Keratinocyte (primary cell): Measurements from ENCODE around the gene NTSR1. TPM values are rescaled to one million over a fixed set of nuclear protein-coding genes. Genes with fewer than 3 reads are reported as not detected.

Source experiments
- DNase-seq: peaks from one replicate; pipeline ENCODE4 v3.0.0-alpha.2; 2011; ENCODE audit warnings: low read depth, missing footprints, low spot score
- FAIRE-seq: peaks from 2 replicates; lab custom pipeline; 2011; peaks lifted over from hg19 to GRCh38; lab: Jason Lieb, UNC
- H2AFZ ChIP-seq: 2 replicates; pipeline ENCODE4 v1.6.0; 2012; ENCODE audit warnings: low read length, control low read depth, inconsistent platforms; ENCODE audit not compliant: control insufficient read depth
- H3K27ac ChIP-seq: 2 replicates; pipeline ENCODE4 v1.5.1; 2011; ENCODE audit warnings: low read length; ENCODE audit not compliant: control insufficient read depth, insufficient read depth
- H3K27me3 ChIP-seq: 3 replicates; pipeline ENCODE4 v1.6.0; 2011; ENCODE audit warnings: low read length; ENCODE audit not compliant: control insufficient read depth, insufficient read depth; ENCODE audit errors: extremely low read depth
- H3K36me3 ChIP-seq, 2 experiments: 2 replicates in 1 of 2; 3 replicates in 1 of 2; pipeline ENCODE4 v1.5.1; 2011; ENCODE audit warnings: low read length in 2 of 2, mild to moderate bottlenecking in 1 of 2; ENCODE audit not compliant: control insufficient read depth in 2 of 2, insufficient read depth in 2 of 2; ENCODE audit errors: extremely low read depth in 1 of 2
- H3K4me1 ChIP-seq: 3 replicates; pipeline ENCODE4 v1.5.1; 2011; ENCODE audit warnings: low read length; ENCODE audit not compliant: control insufficient read depth, insufficient read depth; ENCODE audit errors: extremely low read depth
- H3K4me2 ChIP-seq: 3 replicates; pipeline ENCODE4 v1.6.0; 2011; ENCODE audit warnings: low read depth, low read length; ENCODE audit not compliant: control insufficient read depth, insufficient read depth; ENCODE audit errors: extremely low read depth
- H3K4me3 ChIP-seq, 3 experiments: fragments of 200-600 bp in 1 of 3; sonication (generic) in 1 of 3; 2 replicates in 2 of 3; 3 replicates in 1 of 3; pipeline ENCODE4 v1.5.1; 2011 to 2016; ENCODE audit warnings: low read length in 3 of 3, mild to moderate bottlenecking in 3 of 3, control low read depth in 2 of 3, inconsistent platforms in 1 of 3, low read depth in 1 of 3, mixed read lengths in 1 of 3, mixed run types in 1 of 3, moderate library complexity in 1 of 3; ENCODE audit not compliant: control insufficient read depth in 2 of 3, insufficient read depth in 2 of 3; ENCODE audit errors: extremely low read depth in 1 of 3
- H3K79me2 ChIP-seq: 2 replicates; pipeline ENCODE4 v1.6.0; 2012; ENCODE audit warnings: low read length; ENCODE audit not compliant: control insufficient read depth, insufficient read depth
- H3K9ac ChIP-seq: 3 replicates; pipeline ENCODE4 v1.6.0; 2011; ENCODE audit warnings: low read length; ENCODE audit not compliant: control insufficient read depth, insufficient read depth; ENCODE audit errors: extremely low read depth
- H3K9me1 ChIP-seq: 3 replicates; pipeline ENCODE4 v1.6.0; 2011; ENCODE audit warnings: low read length; ENCODE audit not compliant: control insufficient read depth, insufficient read depth; ENCODE audit errors: extremely low read depth
- H3K9me3 ChIP-seq: 2 replicates; pipeline ENCODE4 v1.5.1; 2012; ENCODE audit warnings: low read depth, low read length; ENCODE audit not compliant: control insufficient read depth
- H4K20me1 ChIP-seq: 3 replicates; pipeline ENCODE4 v1.6.0; 2011; ENCODE audit warnings: low read length; ENCODE audit not compliant: control insufficient read depth, insufficient read depth; ENCODE audit errors: extremely low read depth
- CTCF ChIP-seq, 3 experiments: IDR thresholded peaks in 1 of 3; conservative IDR thresholded peaks in 1 of 3; optimal IDR thresholded peaks in 1 of 3; 2 replicates in 2 of 3; 3 replicates in 1 of 3; pipeline versions ENCODE3 to v1.5.1; 2011; ENCODE audit warnings: low read length in 3 of 3, mild to moderate bottlenecking in 3 of 3, moderate library complexity in 2 of 3, control low read depth in 1 of 3, inconsistent platforms in 1 of 3; ENCODE audit not compliant: insufficient read depth in 2 of 3; ENCODE audit errors: extremely low read depth in 1 of 3
- EZH2 ChIP-seq: IDR thresholded peaks from one replicate; pipeline ENCODE4 v1.6.1; 2012; ENCODE audit warnings: inconsistent platforms, mild to moderate bottlenecking, low read length, moderate library complexity
- dilution Hi-C: fragments of 300-500 bp; cut with MboI; formaldehyde crosslinking; loops from one replicate; pipeline ENCODE4 v1.7.0; 2020; ENCODE audit warnings: low sequenced_read_pairs; ENCODE audit not compliant: extremely low pct_ligation_motif_present
- polyA plus RNA-seq, 5 experiments: library from polyadenylated mRNA; depleted of rRNA in 3 of 5; stranded (reverse) in 3 of 5; stranded (forward) in 1 of 5; unstranded in 1 of 5; fragments of >200 nt; gene quantifications; 1 replicate in 1 of 5; 2 replicates in 3 of 5; 3 replicates in 1 of 5; pipeline versions ENCODE4 v1.2.1 to v1.2.3, GENCODE V29; 2011 to 2012; ENCODE audit warnings: missing spikeins in 2 of 5, low read depth in 1 of 5, low replicate concordance in 1 of 5

Gene NTSR1
- polyA plus RNA-seq, 1 donor (not counting 4 experiments of a cell fraction or from before 2014, with no cell fraction given) = 0.55 TPM

GRCh38 chr20:62768234-62768546, 59.6 kb downstream of the NTSR1 start:
- no peak overlapping the region for H3K9ac ChIP-seq
- DNase-seq = no peak
- H3K9me3 ChIP-seq = no peaks in the 10 kb centered on the region
- no peak overlapping the region for H3K27ac ChIP-seq
- no peaks in the 10 kb centered on the region for H3K9me1 ChIP-seq
- TF ChIP-seq CTCF (optimal IDR thresholded peaks at IDR 0.05 in 1 of 3, IDR thresholded peaks at IDR 0.05 in 1 of 3, conservative IDR thresholded peaks at IDR 0.05 in 1 of 3; ENCODE audit: extremely low read depth in 1 of 3, insufficient read depth in 2 of 3, low read length in 3 of 3) (no peak), EZH2 (no peak)
- H3K27me3 ChIP-seq = peaks cover 22% of the 10 kb centered on the region
- dilution Hi-C loops = no loop called here
- H3K36me3 ChIP-seq = no peaks in the 10 kb centered on the region
- peaks cover 22% of the 10 kb centered on the region for H3K4me1 ChIP-seq
- peaks cover 2% of the 10 kb centered on the region for H4K20me1 ChIP-seq
- no peaks in the 10 kb centered on the region for H3K79me2 ChIP-seq
- H3K4me3 ChIP-seq = peak overlapping the region in 1 of 3 experiments; percentile 27
- H2AFZ ChIP-seq = no peak overlapping the region
- H3K4me2 ChIP-seq = peak overlapping the region; percentile 48
- no peak for FAIRE-seq

DNA sequence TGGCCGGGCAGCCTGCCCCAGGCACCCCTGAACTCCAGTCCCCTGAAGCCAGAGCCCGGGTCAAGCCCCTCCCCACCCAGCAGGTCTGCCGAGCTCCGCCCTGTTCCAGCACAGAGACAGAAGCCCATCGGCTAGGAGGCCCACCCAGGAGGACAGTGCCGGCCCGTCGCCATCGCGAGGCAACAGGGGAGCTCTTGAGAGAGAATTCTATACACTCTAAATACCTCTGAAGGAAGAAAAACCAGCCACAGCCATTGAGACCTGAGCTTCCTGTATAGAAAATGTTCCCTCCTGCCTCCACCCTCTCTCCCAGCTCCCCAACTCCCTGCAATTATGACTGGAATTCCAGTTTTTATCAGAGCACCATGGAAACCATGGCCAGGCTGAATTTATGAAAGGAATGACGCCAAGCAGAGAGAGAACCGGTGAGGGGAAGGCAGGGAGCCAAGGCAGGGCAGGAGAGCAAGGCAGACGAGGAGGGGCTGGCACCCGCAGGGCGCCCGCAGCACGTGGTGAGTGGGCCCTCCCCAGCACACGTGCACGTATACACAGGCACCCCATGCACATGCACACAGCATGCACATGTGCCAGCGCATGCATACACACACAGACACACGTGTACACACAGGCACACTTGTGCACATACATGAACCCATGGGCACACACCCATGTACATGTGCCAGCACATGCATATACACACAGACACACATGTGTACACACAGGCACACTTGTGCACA, 60.1 kb downstream of the NTSR1 start:
- DNase-seq (no peak), FAIRE-seq (no peak)
- H3K27me3 ChIP-seq = peaks cover 22% of the 10 kb centered on the region
- TF ChIP-seq EZH2 (no peak), CTCF (optimal IDR thresholded peaks at IDR 0.05 in 1 of 3, IDR thresholded peaks at IDR 0.05 in 1 of 3, conservative IDR thresholded peaks at IDR 0.05 in 1 of 3; ENCODE audit: extremely low read depth in 1 of 3, insufficient read depth in 2 of 3, low read length in 3 of 3) (no peak)
- H3K4me1 ChIP-seq = peaks cover 28% of the 10 kb centered on the region
- H3K36me3 ChIP-seq = no peaks in the 10 kb centered on the region
- H3K9ac ChIP-seq = no peak overlapping the region
- no peak overlapping the region for H3K27ac ChIP-seq
- no peaks in the 10 kb centered on the region for H3K9me1 ChIP-seq
- no peaks in the 10 kb centered on the region for H4K20me1 ChIP-seq
- dilution Hi-C loops = no loop called here
- no peaks in the 10 kb centered on the region for H3K79me2 ChIP-seq
- peak overlapping the region; percentile 58 for H2AFZ ChIP-seq
- H3K4me2 ChIP-seq = peak overlapping the region; percentile 48
- peak overlapping the region in 1 of 3 experiments; percentile 27 for H3K4me3 ChIP-seq
- no peaks in the 10 kb centered on the region for H3K9me3 ChIP-seq
